SKM-1 treated with dmso at 0.1 percent for 144 hours (cell line): ENCODE results near the gene SFRP2.

Experiments used
- DNase-seq: peaks from one replicate; lab custom pipeline; 2025; ENCODE audit not compliant: unreplicated experiment; lab: John Stamatoyannopoulos, UW

The SFRP2 gene

GRCh38 chr4:153773236-153773690 is 15.6 kb downstream of the SFRP2 start:
- no peak for DNase-seq

DNA sequence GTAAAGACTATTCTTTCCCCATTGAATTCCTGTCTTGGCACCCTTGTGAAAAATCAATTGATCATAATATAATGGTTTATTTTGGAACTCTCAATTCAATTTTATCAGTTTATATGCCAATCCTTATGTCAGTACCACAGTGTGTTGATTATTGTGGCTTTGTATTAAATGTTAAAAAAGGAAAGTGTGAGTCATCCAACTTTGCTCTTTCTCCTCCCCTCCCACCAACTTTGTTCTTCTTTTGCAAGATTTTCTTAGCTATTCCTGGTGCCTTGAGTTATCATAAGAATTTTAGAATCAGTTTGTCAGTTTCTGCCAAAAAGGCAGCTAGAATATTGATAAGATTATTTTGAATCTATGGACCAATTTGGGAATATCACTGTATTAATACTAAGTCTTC is 17.8 kb downstream of the SFRP2 start:
- DNase-seq = no peak

DNA sequence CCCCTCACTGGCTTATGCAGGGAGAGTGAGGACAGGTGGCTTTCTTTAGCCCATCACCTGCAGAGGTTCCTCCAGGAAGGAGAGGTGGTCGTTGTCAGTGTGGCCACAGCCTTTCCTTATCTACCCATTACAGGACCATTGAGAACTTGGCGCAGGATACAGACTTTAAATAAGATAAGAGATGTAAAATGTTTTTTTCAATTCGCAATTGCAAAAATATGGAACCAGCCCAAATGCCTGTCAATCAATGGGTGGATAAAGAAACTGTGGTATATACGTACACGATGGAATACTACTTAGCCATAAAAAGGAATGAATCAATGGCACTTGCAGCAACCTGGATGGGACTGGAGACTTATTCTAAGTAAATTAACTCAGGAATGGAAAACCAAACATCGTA is 22.1 kb downstream of the SFRP2 start:
- DNase-seq = no peak

DNA sequence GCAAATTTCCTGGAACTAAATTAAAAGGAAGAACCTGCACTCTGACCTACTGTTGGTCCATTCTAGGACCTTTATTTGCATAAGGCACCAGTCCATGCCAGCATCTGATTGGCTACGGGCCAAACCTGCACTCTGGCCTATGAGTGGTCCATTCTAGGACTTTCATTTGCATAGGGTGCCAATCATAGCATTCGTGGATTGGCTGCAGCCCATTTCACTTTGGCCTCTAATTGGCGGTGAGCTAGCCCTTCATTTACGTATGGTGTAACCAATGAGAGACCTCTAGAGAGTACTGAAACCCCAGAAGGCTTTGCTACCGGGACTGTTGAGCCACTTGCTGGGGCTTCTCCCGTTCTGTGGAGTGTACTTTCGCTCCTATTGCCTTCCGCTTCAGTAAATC is 23.0 kb downstream of the SFRP2 start:
- DNase-seq = no peak

GRCh38 chr4:153764601-153765368 is 24.1 kb downstream of the SFRP2 start:
- no peak for DNase-seq

DNA sequence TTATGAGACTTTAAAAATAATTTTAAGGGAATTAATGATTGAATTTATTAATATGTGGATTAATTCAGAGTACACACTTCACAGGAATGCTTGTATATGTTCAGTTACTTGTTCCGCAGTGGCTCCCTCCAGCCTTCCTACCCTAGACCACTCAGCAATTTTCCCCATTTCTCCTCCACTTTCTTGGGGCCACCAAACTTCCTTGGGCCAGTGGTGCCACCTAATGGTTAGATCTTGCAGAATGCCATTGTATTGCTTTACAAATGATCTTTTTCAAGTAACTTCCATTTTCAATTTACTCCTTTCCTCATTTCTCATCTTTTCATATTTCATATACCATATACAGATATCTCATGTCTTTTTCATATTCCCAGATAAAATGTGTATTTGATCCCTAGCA is 25.5 kb downstream of the SFRP2 start:
- DNase-seq = peak; percentile 29

DNA sequence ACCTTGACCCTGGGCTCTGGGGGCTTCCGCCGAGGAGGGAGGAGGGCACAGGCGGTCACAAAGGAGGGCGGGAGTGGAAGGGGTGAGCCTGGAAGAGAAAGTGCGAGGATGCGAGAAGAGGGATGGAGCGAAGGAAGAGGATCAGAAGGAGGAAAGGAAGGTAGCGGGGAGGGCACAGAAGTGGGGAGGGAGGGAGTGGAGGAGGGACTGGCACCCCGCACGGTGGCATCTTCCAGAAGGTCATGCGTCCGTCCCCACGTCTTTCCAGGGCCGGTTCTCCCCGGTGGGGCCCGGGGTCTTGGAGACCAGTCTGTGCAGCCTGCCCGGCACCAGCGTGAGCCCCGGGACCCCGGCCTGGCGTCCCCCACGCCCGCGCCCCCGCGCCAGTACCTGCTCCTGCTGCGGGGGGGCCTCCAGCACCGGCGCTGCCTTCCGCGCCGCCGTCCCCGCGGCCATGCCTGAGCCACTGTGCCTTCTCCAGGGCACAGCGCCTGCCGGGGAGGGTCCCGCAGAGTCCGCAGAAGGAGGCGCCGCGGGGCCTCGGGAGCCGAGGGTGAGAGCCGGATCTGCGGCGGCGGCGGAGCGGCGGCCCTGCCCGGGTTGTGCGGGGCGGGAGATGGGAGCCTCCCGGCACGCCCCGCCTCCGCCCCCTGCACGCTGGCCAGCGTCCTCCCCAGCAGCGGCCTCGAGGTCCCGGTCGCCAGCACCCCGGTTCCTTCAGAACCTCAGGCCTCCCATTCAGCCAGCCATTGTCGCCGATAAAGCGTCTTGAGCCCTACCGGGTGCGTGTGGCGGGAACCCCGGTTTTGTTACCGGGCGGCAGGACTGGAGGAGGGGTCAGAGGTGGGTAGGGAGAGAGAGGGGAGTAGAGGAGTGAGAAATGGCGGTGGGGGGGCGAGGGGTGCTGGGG is 29.2 kb downstream of the SFRP2 start, which contains the start of gene RNF175:
RNF175 (minus strand) TSS at position 618 of the 910 bp plus-strand sequence; CDS start at position 456, 162 bp downstream.
- DNase-seq = no peak

GRCh38 chr4:153758688-153759406 is 30.0 kb downstream of the SFRP2 start:
- DNase-seq = no peak

DNA sequence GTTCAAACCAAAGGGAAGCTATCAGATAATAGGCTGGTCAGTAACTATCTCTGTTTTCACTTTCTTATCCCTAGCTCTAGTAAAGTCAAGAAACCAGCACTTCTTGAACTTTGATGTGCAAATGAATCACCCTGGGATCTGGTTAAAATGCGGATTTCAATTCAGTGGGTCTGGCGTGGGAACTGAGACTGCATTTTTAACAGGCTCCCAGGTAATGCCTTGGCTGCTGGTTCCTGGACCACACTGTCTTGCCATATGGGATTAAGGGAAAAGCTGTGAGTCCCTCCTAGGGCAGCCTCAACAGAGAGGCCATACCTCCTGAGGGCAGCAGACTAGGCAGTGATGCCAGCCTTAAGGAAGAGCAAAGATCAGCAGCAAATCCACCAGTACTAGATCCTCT is 30.7 kb downstream of the SFRP2 start:
- no peak for DNase-seq

DNA sequence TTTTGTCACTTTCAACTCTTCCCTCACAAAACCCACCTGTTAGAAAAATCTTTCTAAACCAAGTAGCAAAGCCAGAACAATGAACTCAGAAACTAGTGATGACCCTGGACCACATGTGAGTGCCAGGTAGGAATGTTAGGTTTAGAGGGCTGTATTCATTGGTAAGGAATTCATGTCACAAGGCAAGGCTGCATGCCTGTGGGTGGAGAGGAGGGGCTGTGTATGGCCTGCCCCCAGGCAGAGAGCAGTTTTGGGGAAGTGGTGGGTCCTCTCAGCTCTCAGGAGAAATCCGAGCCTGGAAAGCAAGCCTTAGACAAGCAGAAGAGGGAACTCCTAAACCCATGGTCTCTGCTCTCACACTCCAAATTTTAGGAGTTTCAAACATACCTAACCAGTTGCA is 31.5 kb downstream of the SFRP2 start:
- peak; percentile 34 for DNase-seq

DNA sequence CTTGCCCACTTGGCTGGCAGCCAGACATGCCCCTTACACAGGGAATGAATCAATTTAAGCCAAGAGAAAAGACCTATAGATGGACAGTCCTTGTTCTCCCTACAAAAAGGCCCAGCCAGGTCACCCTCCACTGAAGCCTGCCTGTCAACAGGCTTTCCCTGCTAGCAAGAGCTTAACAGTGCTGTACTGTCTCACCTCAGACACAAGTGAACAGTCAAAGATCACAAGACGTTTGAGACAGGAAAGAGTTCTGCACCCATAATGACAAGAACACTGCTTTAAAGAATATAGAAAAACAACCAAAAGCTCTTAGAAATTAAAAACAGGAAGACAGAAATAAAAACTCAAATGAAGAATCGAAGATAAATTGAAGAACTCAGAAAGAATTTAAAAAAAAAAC is 33.7 kb downstream of the SFRP2 start:
- no peak for DNase-seq

DNA sequence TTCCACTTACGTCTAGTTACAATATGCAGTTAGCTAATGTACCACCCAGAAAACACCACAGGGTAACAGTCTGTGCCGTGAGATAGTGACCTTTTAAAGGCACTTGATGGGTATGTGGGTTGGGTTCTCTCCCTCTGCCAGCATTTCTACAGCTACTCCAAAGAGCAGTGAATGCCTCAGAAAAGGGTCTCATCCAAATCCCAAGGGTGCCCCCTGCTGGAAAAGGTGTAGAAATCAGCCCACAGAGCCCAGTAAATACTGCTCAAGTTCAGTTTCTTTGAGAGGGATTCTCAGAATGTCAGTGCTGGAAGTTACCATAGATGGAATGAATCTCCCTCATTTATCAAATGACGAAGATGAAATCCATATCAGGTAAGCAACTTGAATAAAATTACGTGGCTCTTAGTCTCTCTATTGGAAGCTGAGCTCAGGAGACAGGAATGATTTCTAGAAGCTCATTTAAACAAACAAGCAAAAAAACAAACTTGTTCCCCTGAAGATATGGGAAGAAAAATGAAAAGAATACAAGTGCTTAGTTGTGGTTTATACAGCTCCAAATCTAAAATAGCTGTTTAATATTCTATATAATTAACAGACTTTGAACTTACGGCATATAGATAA is 38.6 kb downstream of the SFRP2 start:
- DNase-seq = peak; percentile 82

- DNase-seq = no peak
Measured at GRCh38 chr4:153748378-153748777, 40.5 kb downstream of the SFRP2 start.

DNA sequence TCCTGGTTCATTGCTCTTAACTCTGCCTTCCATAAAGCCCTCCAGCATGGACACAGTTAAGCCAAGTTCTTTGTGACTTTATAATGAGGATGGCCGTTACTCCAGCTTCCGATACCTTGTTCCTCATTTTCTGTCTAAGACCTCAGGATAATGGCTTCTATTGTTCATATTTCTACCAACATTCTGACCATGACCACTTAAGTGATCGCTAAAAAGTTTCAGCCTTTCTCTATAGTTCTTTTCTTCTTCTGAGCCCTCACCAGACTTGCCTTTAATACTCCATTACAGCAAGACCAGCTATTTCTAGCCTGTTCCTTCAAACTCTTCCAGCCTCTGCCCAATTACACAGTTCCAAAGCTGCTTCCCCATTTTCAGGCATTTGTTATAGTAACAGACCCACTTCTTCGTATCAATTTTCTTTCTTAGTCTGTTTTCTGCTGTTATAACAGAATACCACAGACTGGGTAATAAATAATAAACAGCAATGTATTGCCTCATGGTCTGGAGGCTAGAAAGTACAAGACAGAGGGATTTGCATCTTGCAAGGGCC is 41.4 kb downstream of the SFRP2 start:
- DNase-seq = peak; percentile 17

DNA sequence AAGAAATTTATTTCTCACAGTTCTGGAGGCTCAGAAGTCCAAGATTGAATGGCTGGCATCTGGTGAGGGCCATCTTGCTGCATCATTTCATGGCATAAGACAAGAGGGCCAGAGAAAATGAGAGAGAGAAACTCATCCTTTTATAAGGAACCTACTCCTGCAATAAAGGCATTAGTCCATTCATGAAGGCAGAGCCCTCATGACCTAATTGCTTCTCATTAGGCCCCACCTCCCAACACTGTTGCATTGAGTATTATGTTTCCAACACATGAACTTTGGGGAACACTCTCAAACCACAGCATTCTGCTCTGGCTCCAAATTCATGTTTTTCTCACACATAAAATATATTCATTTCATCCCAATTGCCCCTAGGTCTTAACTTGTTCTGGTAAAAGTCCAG is 43.2 kb downstream of the SFRP2 start:
- DNase-seq = no peak

DNA sequence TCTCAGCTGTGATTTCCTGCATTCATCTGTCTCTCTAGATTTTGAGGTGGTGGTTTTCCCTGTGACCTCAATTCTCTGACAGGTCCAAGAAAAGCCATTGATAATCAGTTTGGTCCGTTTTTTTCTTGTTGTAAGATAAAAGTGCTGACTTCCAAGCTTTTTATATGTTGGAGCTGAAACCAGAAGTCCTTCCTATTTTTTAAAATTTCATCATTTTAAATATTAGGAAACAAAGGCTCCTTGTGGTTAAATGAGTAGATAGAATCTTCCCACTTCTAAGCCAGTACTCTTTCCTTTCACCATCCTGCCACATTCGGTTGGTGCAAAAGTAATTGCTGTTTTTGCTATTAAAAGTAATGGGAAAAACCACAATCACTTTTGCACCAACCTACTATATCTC is 47.3 kb downstream of the SFRP2 start:
- DNase-seq = no peak

DNA sequence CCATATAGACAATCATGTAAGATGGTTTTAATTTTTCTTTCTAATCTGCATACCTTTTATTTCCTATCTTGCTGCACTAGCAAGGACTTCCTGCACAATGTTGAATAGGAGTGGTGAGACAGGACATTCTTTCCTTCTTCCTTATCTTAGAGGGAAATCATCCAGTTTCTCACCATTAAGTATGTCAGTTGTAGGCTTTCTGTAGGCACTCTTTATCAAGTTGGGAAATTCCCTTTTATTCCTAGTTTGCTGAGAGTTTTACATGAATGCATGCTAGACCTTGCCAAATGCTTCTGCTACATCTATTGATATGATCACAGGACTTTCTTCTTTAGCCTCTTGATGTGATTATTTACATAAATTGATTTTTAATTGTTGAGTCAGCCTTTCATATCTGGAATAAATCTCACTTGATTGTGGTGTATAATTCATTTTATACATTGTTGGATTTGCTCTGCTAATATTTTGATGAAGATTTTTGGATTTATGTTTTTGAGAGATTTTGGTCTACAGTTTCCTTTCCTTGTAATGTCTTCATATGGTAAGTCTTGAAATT is 52.9 kb downstream of the SFRP2 start:
- DNase-seq = no peak

DNA sequence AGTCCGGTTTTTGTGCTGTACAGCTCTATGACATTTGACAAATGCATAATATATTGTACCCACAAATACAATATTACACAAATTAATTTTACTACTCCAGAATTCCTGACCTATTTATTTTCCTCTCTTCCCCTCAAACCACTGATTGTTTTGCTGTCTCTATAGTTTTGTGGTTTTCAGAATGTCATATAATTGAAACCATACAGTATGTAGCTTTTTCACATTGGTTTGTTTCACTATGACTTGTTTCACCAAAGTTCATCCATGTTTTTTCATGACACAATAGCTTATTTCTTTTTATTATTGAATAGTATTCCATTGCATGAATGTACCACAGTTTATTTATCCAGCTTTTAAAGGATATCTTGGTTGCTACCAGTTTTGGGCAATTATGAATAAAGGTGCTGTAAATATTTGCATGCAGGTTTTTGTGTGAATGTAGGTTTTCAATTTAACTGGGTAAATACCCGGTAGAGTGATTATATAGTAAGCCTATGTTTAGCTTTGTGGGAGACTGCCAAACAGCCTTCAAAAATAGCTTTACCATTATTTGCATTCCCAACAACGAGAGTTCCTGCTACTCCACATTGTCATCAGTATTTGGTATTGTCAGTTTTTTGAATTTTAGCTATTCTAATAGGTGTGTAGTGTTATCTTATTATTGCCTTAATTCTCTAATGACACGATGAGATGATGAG is 55.0 kb downstream of the SFRP2 start:
- DNase-seq = no peak

DNA sequence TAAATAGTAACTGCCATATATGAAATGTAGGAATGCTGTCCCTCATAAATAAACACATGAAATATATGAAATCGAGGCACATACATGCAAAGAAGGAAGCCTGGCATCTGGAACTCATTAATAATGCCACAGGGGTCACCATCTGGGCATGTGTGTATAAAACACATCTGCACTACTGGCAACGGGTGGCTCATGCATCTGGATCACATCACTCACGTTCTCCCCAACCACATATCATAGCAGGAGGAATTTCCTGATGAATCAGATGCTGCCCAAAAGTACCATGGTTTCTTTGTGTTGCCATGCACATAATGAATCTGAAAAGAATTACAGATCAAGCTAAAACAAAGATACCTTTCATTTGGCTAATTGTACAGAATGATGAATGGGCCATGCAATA is 57.6 kb downstream of the SFRP2 start:
- no peak for DNase-seq
